Adipose tissue (tissue), 3 donors: ENCODE measurements around the gene TM4SF20. TPM values are rescaled to one million over a fixed set of nuclear protein-coding genes. Genes with fewer than 3 reads are reported as not detected.
A peak's percentile ranks its signal among the peaks of the same experiment; 100 is the strongest.

Source experiments
- H3K27ac ChIP-seq: one replicate; pipeline ENCODE4 v1.5.1; 2013; ENCODE audit warnings: low read depth, low read length
- WGBS, 3 donors: extraction: QIAGEN DNeasy Blood & Tissue Kit; methylation state at CpG; one replicate each; pipeline ENCODE4 v1.1.7; 2013; 5-methylcytosine and 5-hydroxymethylcytosine counted together
- polyA plus RNA-seq, 3 donors: library from polyadenylated mRNA; stranded (reverse); fragments of 200-250 nt; gene quantifications; one replicate each; pipeline ENCODE4 v1.2.3, GENCODE V29; 2013
- donor health status: healthy with polysubstance abuse.
- donor health status: Bipolar disorder and iron deficiency.
- donor health status: healthy.

The TM4SF20 gene
- polyA plus RNA-seq: under 1 TPM; 0.05 to 0.22 (median 0.12) TPM

GRCh38 chr2:227379095-227379494, at the start of gene TM4SF20:
TM4SF20 (minus strand) TSS chr2:227379306; CDS start chr2:227379268, 38 bp downstream.
- no peak within 1 kb of the TSS for H3K27ac ChIP-seq
- 65 to 90% (median 89%) methylated on average over 4 of the region's 4 CpGs for WGBS, 3 donors

- no peak overlapping the region for H3K27ac ChIP-seq
- WGBS, 3 donors: 82 to 84% (median 82%) methylated on average over 8 of the region's 8 CpGs
Measured at GRCh38 chr2:227428731-227429285, 49.7 kb upstream of the TM4SF20 start.

- H3K27ac ChIP-seq: no peak overlapping the region
- WGBS, 3 donors: 73 to 76% (median 75%) methylated on average over 10 of the region's 10 CpGs
Measured at GRCh38 chr2:227423656-227424499, 44.8 kb upstream of the TM4SF20 start.

DNA sequence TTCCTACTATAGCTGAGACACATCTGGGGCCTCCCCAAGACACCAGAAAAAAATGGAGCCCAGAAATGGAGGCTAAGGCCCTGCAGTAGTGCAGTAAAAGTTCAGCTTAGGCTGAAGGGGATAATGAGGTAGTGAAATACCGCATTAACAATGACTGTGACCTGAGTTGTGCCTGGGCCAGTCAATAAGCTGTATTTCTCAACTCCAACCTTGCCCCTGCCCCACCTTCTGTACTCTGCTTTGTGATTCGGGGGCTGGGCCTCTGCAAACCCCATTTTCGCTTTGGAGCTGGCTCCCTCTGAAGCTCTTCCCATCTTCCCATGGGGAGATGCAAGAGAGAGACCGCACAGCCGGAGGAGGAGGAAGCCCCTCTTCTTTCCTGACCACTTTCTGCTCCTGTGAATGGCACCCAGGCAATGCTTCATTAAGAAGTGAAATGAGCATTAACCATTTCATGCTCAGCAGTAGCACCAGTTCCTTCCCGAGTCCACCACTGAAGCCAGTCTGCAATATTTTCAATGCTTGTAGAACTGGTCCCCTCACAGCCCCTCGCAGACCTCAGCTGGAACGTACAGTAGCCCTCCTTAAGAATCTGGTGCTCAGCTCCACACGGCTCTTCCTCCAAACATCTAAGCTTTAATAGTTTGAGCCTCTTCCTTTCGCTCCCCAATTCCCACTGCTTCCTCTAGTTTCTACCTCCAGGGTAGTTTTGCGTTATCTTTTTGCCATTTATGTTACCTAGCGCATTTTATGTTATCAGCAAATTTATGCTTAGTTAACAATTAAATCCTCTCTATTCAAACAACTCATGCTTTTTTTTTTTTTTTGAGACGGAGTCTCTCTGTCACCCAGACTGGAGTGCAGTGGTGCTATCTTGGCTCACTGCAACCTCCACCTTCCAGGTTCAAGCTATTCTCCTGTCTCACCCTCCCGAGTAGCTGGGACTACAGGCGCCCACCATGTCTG, 41.3 kb upstream of the TM4SF20 start:
- 77 to 89% (median 85%) methylated on average over 15 of the region's 15 CpGs for WGBS, 3 donors
- H3K27ac ChIP-seq: no peak overlapping the region

GRCh38 chr2:227416701-227417100, 37.6 kb upstream of the TM4SF20 start:
- WGBS, 3 donors: 69 to 85% (median 78%) methylated on average over 4 of the region's 4 CpGs
- H3K27ac ChIP-seq: peak overlapping the region; percentile 33

GRCh38 chr2:227415538-227416424, 36.7 kb upstream of the TM4SF20 start:
- WGBS, 3 donors: 35 to 65% (median 39%) methylated on average over 10 of the region's 10 CpGs
- H3K27ac ChIP-seq: peak overlapping the region; percentile 58

DNA sequence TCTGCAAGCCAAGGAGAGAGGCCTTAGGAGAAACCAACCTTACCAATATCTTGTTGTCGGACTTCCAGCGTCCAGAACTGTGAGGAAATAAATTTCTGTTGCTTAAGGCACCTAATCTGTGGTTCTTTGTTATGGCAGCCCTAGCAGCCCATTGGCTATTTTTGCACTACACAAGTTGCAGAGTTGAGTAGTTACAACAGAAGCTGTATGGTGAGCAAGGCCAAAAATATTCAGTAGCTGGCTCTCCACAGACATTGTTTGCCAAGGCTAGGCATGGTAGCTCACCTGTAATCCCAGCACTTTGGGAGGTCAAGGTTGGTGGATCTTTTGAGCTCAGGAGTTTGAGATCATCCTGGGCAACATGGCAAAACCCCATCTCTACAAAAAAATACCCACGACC, 35.7 kb upstream of the TM4SF20 start:
- no peak overlapping the region for H3K27ac ChIP-seq
- 57 to 94% (median 74%) methylated on average over 3 of the region's 3 CpGs for WGBS, 3 donors

GRCh38 chr2:227413371-227413770, 34.3 kb upstream of the TM4SF20 start:
- H3K27ac ChIP-seq: peak overlapping the region; percentile 35
- WGBS, 3 donors: 76 to 80% (median 79%) methylated on average over 8 of the region's 8 CpGs

- 81 to 87% (median 81%) methylated on average over 5 of the region's 5 CpGs for WGBS, 3 donors
- no peak overlapping the region for H3K27ac ChIP-seq
Measured at GRCh38 chr2:227412877-227413276, 33.8 kb upstream of the TM4SF20 start.

DNA sequence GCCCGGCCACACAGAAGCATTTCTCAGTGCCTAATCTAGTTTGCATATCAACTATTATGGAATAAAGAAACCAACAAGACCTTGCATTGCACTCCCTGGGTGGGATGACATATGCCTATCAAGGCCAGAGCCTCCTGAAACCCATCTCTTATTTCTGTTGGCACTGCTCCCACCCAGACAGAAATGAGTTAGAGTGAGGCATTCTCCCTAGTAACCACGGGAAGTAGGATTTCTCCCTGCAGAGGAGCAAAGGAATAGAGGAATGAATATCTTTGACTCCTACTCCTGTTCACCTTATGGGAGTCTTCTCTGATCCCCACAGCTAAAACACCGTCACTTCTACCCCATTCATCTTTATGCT, 32.9 kb upstream of the TM4SF20 start:
- no peak overlapping the region for H3K27ac ChIP-seq
- 65 to 82% (median 73%) methylated on average over 3 of the region's 3 CpGs for WGBS, 3 donors

GRCh38 chr2:227411320-227411989, 32.3 kb upstream of the TM4SF20 start:
- H3K27ac ChIP-seq: no peak overlapping the region
- 87 to 93% (median 92%) methylated on average over 9 of the region's 9 CpGs for WGBS, 3 donors

- WGBS, 3 donors: 67 to 76% (median 70%) methylated on average over 3 of the region's 3 CpGs
- no peak overlapping the region for H3K27ac ChIP-seq
Measured at GRCh38 chr2:227410191-227410590, 31.1 kb upstream of the TM4SF20 start.

GRCh38 chr2:227407591-227408151, 28.6 kb upstream of the TM4SF20 start:
- 48 to 82% (median 50%) methylated on average over 16 of the region's 16 CpGs for WGBS, 3 donors
- no peak overlapping the region for H3K27ac ChIP-seq

- 3 to 6% (median 5%) methylated on average over 7 of the region's 7 CpGs for WGBS, 3 donors
- H3K27ac ChIP-seq: peak overlapping the region; percentile 72
Measured at GRCh38 chr2:227406177-227407031, 27.3 kb upstream of the TM4SF20 start.

DNA sequence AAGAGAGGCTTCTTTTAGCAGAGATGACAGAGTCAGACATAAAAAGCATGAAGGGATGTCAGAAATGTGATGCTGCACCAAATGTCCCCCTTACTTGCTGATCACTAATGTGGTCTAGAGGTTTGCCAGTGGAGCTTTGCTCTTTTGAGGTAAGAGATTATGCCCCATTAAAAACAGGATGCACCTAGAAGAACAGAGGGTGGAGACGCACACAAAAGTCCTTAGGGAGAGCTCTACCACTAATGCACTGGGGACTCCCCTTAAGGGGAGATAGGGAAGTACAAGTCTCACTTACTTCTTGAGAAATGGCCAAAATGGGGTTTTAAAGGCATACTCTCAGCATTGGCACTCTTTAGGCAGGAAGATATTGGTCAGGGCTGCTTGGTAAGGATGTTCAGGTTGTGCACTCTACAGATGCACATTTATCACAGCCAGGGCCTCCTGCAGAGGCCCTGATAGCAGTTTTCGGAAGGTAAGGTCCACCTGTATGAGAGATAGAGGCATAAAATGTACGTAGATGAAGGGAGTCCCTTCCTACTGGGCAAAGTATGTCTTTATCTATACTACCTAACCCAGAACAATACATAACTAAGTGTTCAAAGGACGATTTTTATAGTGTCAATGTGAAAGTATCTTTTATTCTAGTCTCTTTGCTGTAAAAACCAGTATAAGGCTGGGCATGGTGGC, 25.6 kb upstream of the TM4SF20 start:
- 81 to 85% (median 82%) methylated on average over 4 of the region's 4 CpGs for WGBS, 3 donors
- no peak overlapping the region for H3K27ac ChIP-seq

DNA sequence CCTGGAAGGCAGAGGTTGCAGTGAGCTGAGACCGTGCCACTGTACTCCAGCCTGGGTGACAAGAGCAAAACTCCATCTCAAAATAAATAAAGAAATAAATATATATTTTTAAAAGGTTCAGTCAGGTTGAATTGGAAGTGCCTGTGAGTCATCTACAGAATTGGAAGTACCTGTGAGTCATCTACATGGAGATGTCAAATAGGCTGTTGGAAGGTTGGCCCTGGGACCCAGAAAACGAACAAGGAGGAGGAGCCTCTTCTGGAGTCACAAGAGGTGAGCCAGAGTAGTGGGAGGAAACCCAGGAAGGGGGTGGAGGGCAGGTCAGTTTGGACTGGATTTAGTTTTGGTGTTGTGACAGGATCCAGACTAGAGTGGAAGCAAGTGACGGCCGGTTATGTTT, 23.9 kb upstream of the TM4SF20 start:
- WGBS, 3 donors: 54 to 59% (median 58%) methylated on average over 4 of the region's 4 CpGs
- H3K27ac ChIP-seq: no peak overlapping the region
